Measurements from ENCODE around the gene PTDSS2.

Gene PTDSS2

GRCh38 chr11:420054-420910 is 29.8 kb upstream of the PTDSS2 start:
- no peak overlapping the region for H3K4me3 ChIP-seq (ENCODE audit: low read depth, low read length, poor library complexity, severe bottlenecking)
- H3K27me3 ChIP-seq (ENCODE audit: insufficient read depth, low read length): no peaks in the 10 kb centered on the region; the same call in 1 of the 2 replicates
- H3K36me3 ChIP-seq (ENCODE audit: insufficient read depth, low read length): no peaks in the 10 kb centered on the region
- no peaks in the 10 kb centered on the region for H3K9me2 ChIP-seq (ENCODE audit: low read depth, low read length)
- no peaks in the 10 kb centered on the region for H4K20me1 ChIP-seq (ENCODE audit: insufficient read depth, low read length)
- no peaks in the 10 kb centered on the region for H3K79me2 ChIP-seq (ENCODE audit: insufficient read depth, low read length)
- no peak overlapping the region for H2AFZ ChIP-seq (ENCODE audit: low read length)
- H3K27ac ChIP-seq (ENCODE audit: low read depth, low read length, poor library complexity, severe bottlenecking): no peak overlapping the region
- H3K4me2 ChIP-seq (ENCODE audit: low read length): no peak overlapping the region
- no peaks in the 10 kb centered on the region for H3F3A ChIP-seq (ENCODE audit: insufficient read depth, low read length)
- no peaks in the 10 kb centered on the region for H3K4me1 ChIP-seq (ENCODE audit: insufficient read depth, low read length, severe bottlenecking)
- H3K9me3 ChIP-seq (ENCODE audit: low read length): no peaks in the 10 kb centered on the region
- H3K9ac ChIP-seq (ENCODE audit: low read length): no peak overlapping the region
- TF ChIP-seq EZH2 (IDR thresholded peaks at IDR 0.05; ENCODE audit: borderline replicate concordance, low read length) (no peak), CTCF (IDR thresholded peaks at IDR 0.05; ENCODE audit: low read length) (no peak)

- no peak for TF ChIP-seq CTCF (IDR thresholded peaks at IDR 0.05; ENCODE audit: low read length)
- TF ChIP-seq EZH2 (IDR thresholded peaks at IDR 0.05; ENCODE audit: borderline replicate concordance, low read length): no peak
- H3K27ac ChIP-seq (ENCODE audit: low read depth, low read length, poor library complexity, severe bottlenecking): no peak overlapping the region
- H3K27me3 ChIP-seq (ENCODE audit: insufficient read depth, low read length): no peaks in the 10 kb centered on the region; the same call in 1 of the 2 replicates
Measured at GRCh38 chr11:420911-421321, 29.2 kb upstream of the PTDSS2 start.

GRCh38 chr11:422249-422656 is 27.8 kb upstream of the PTDSS2 start:
- no peak for TF ChIP-seq EZH2 (IDR thresholded peaks at IDR 0.05; ENCODE audit: borderline replicate concordance, low read length)
- Histone ChIP-seq H3K9me3 (ENCODE audit: low read length) (no peaks in the 10 kb centered on the region), H3K36me3 (ENCODE audit: insufficient read depth, low read length) (no peaks in the 10 kb centered on the region), H3K4me1 (ENCODE audit: insufficient read depth, low read length, severe bottlenecking) (no peaks in the 10 kb centered on the region), H3K79me2 (ENCODE audit: insufficient read depth, low read length) (no peaks in the 10 kb centered on the region), H3K4me2 (ENCODE audit: low read length) (no peak overlapping the region), H3F3A (ENCODE audit: insufficient read depth, low read length) (no peaks in the 10 kb centered on the region), H3K9me2 (ENCODE audit: low read depth, low read length) (no peaks in the 10 kb centered on the region), H3K27ac (ENCODE audit: low read depth, low read length, poor library complexity, severe bottlenecking) (no peak overlapping the region), H3K27me3 (ENCODE audit: insufficient read depth, low read length) (no peaks in the 10 kb centered on the region; the same call in 1 of the 2 replicates), H3K9ac (ENCODE audit: low read length) (no peak overlapping the region), H3K4me3 (ENCODE audit: low read depth, low read length, poor library complexity, severe bottlenecking) (no peak overlapping the region), H2AFZ (ENCODE audit: low read length) (no peak overlapping the region), H4K20me1 (ENCODE audit: insufficient read depth, low read length) (no peaks in the 10 kb centered on the region)

More at GRCh38 chr11:420911-421321, 29.2 kb upstream of the PTDSS2 start:
- H3K9me2 ChIP-seq (ENCODE audit: low read depth, low read length): no peaks in the 10 kb centered on the region
- no peak overlapping the region for H2AFZ ChIP-seq (ENCODE audit: low read length)
- H4K20me1 ChIP-seq (ENCODE audit: insufficient read depth, low read length): no peaks in the 10 kb centered on the region
- no peak overlapping the region for H3K9ac ChIP-seq (ENCODE audit: low read length)
- H3K9me3 ChIP-seq (ENCODE audit: low read length): no peaks in the 10 kb centered on the region
- no peaks in the 10 kb centered on the region for H3K79me2 ChIP-seq (ENCODE audit: insufficient read depth, low read length)
- H3K4me3 ChIP-seq (ENCODE audit: low read depth, low read length, poor library complexity, severe bottlenecking): no peak overlapping the region
- no peaks in the 10 kb centered on the region for H3F3A ChIP-seq (ENCODE audit: insufficient read depth, low read length)
- no peak overlapping the region for H3K4me2 ChIP-seq (ENCODE audit: low read length)
- no peaks in the 10 kb centered on the region for H3K36me3 ChIP-seq (ENCODE audit: insufficient read depth, low read length)
- no peaks in the 10 kb centered on the region for H3K4me1 ChIP-seq (ENCODE audit: insufficient read depth, low read length, severe bottlenecking)
